Stimulated activated CD8-positive, alpha-beta memory T cell treated with anti-CD3 and anti-CD28 coated beads, Interleukin-4, amount 100 ng/mL, for 24 hours (primary cell): Measurements from ENCODE around the gene MYBPH.

Experiments
- DNase-seq: peaks from one replicate; pipeline ENCODE4 v3.0.0-alpha.2; 2020; ENCODE audit warnings: low read depth

MYBPH gene

DNA sequence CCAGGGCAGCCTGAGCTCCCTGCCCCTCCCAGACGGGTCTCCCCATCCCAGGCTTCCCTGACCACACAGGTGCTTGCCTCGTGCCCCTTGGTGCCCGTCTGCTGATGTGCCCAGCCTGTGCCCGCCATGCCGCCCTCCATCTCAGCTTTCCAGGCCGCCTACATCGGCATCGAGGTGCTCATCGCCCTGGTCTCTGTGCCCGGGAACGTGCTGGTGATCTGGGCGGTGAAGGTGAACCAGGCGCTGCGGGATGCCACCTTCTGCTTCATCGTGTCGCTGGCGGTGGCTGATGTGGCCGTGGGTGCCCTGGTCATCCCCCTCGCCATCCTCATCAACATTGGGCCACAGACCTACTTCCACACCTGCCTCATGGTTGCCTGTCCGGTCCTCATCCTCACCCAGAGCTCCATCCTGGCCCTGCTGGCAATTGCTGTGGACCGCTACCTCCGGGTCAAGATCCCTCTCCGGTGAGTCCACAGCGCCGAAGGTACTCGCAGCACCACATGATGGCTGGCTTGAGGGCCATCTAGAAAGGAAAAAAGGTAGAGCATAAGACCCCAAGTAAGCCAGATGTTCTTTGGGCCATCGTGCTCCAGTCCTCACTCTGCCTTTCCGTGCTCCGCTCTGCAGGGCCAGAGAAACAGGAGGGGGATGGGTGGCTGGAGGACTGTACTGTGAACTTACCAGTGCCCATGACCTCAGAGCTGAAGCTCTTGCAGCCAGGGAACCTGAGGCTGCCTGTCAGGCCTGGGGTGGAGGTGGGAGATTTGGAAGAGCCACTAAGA is 46.7 kb downstream of the MYBPH start:
- DNase-seq, result no peak

DNA sequence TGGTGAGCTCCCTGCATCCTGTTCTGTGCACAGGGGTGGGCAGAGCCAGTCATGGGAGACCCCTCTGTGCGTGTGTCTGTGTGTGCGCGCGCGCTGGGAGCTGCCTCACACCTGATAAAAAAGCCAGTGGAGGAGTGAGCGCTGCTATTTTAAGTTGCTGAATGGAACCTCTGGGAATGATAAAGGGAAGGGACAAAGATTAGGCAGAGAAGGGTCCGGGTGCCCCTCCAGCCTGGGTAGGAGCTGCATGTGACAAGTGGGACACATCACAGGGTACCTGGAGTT is 47.3 kb downstream of the MYBPH start:
- no peak for DNase-seq

DNA sequence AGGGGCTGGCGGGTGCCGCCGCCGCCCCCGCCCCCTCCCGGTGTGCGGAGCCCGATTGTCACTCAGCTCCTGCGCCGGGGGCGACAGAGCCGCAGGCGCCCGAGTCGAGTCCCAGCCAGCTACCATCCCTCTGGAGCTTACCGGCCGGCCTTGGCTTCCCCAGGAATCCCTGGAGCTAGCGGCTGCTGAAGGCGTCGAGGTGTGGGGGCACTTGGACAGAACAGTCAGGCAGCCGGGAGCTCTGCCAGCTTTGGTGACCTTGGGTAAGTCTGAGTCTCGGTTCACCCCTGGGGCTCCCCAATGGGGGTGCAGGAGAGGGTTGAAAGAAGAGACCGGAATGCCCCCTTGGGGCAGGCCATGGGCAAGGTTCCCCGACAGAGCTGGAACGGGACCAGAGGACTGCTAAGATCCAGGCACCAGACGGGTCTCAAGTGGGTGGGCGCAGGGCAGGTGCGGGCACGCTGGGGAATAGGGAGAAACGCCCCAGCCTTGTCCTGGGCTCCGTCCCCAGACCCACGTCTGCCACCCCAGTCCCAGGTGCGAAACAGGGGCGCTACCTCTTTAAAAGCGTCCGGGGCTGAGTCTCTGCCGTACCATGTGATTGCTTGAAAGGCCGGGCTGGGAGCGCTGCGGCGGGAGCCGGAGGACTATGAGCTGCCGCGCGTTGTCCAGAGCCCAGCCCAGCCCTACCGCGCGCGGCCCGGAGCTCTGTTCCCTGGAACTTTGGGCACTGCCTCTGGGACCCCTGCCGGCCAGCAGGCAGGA is 47.8 kb downstream of the MYBPH start, which contains the start of gene ADORA1:
TSS of gene ADORA1 (plus strand) at position 61 of the 765 bp plus-strand sequence. CDS start 1,116 bp downstream, outside the sequence.
- DNase-seq, result no peak

DNA sequence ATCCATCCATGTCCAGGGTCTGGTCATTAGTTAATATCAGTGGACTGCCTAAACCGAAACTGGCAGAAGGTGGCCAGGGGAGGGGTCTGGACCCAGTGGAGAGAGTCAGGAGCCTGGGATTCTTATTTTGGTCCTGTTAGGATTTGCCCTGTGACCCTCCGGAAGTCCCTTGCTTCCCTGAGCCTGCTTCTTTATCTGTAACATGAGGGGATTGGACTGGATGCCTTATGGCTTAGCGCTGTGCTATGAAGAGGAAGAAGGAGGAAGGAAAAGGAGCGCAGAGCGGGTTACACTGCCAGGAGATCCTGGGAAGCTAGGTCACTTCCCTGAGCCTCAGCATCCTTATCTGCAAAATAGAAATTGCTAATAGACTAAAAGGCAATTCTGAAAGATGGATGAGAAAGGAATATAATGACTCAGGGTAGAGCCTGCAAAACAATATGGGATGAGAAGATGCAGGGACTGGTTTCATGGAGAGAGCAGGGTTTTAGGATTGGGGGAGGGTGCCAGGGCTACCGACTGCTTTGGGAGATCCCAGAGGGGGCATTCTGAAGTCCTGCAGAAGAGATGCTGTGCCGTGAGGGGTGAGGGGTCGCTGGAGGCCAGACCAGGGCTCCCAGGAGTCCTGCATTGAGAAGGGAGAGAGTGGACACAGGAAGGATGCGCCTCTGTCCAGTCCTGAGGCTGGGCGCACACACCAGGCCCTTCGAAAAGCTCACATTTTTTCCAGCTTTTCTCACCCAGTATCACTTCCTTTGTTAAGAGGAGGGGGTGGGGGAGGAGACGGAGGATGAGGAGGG is 48.6 kb downstream of the MYBPH start:
- no peak for DNase-seq

DNA sequence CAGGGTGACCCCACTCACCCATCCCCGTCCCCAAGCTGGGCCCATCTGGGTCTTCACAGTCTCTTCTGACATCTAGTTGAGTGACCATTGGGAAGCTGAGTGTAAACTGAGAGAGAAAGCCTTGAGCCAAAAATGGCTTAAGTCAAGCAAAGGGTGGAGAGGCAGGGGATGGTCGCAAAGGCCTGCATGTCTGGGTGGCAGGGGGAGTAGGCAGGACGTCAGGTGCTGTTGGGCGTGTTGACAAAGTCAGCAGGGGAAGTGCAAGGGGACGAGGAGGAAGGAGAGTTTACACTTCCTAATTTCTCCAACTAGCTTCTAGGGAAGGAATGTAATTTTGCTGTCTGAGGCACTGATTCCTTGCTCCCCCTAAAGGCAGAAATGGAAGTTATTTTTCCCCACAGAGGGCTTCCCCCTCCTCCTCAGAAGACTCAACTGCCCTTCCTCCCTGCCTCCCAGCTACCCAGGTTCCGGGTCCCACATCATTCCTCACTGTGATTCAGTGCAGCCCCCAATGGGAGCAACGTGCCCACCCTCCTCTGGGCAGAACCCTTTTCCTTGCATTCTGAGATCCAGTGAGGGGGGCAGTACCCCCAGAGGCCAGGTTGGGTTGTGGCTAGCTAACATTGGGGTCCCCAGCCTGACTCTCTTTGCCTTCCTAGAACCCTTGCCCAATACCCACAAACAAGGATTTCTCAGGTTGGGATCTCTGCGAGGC is 49.3 kb downstream of the MYBPH start:
- DNase-seq, result no peak

DNA sequence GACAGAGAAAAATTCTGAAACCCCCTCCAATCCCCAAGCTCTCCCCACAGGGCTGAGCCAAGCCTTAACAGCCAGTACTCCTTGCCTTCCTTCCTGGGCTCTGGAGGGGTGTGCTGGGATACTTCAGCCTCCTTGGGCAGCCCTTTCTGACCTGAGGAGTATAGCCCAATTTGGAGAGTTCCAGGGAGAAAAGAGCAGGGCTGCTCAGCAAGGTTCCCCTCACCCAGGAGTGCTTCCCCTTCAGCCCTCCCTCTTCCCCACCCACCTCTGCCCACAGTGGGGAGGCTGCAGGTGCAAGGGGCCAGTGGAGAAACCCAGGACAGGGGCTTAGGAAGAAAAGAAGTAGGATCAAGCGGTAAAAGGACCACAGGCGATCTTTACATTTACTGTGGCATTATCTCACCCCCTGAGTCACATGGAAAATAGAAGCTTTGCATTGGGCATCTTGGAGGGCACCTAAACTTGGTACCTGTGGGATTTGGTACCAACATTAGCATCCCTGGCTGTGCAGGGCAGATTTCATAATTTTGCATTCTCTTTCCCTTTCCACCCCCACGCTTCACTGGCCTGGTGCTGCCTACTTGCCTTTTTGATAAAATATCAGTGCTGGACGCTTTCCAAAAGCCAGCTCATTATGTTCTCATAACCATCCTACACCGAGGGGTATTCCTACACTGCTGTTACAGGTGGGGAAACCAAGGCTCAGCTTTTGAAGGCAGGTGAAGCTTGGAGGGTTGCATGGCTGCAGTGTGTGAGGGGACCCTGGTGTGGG is 50.9 kb downstream of the MYBPH start:
- DNase-seq, result no peak

DNA sequence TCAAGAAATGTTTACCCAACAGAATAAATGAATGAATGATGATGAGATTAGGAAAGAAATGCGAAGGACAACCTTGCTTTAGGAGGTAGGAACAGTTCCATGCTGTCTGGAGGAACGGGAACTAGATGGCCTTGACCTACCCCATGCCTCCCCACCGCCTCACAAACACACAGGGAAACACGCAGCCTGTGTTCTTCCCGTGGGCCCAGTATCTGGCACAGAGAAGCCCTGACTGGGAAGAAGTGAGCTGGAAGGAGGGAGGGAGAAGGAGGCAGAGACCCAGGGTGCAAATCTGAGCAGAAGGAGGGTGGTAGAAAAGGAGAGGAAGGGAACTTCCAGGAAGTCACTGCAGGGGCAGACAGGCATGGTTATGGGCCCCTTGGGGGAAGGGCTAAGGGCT is 51.6 kb downstream of the MYBPH start:
- DNase-seq, result no peak

DNA sequence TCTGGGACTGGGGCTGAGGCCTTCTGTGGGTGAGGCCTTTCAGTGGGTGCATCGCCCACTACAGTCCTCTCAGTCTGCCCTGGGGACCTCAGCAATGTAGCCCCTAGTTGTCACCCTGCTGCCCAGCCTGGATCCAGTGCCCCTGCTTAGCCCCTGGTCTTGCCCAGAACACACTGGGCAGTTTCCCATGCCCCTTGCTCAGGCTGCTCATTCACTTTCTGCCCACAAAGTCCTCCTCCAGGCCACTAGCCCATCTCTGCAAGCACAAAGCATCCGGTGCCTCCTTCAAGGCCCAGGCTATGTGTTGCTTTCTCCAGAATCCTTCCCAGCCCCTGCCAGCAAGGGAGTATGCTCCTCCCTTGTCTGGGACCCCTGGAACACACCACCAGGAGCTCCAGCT is 53.5 kb downstream of the MYBPH start:
- DNase-seq, result no peak

DNA sequence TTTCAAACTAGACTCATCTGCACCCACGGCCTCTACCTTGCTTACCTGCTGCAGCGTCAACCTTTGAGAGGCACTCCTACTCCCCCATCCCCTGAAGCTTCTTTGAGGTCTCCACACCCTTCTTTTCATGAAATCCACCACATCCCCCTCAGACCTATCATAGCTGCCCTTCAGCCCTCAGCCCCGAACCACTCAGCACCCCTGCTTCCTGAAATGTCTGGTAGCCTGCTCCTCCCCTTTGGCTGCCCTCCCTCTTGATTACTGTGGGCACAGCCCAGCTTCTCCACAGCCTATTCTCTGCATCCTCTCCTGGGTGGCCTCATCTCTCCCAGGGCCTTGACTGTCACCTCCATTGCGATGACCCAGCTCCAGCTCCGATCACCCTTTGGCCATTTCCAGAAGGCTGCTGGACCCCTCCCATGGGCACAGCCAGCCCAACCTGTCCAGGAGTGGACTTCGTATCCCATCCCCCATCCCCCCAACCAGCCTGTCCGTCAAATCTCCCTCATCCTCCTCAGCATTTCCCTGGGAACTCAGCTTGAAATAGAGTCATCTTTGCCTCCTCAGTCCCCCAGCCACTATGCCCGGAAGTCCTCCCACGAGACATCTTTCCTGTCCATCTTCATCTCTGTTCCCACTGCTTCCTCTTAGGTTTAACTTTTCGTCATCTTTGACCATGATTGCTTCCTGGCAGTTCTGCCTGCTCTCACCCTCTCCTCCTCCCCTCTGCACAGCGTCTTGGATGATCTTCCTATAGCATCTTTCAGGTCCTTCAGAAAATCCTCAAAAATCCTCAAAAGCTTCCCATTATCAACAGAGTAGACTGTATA is 54.2 kb downstream of the MYBPH start:
- DNase-seq, result no peak

DNA sequence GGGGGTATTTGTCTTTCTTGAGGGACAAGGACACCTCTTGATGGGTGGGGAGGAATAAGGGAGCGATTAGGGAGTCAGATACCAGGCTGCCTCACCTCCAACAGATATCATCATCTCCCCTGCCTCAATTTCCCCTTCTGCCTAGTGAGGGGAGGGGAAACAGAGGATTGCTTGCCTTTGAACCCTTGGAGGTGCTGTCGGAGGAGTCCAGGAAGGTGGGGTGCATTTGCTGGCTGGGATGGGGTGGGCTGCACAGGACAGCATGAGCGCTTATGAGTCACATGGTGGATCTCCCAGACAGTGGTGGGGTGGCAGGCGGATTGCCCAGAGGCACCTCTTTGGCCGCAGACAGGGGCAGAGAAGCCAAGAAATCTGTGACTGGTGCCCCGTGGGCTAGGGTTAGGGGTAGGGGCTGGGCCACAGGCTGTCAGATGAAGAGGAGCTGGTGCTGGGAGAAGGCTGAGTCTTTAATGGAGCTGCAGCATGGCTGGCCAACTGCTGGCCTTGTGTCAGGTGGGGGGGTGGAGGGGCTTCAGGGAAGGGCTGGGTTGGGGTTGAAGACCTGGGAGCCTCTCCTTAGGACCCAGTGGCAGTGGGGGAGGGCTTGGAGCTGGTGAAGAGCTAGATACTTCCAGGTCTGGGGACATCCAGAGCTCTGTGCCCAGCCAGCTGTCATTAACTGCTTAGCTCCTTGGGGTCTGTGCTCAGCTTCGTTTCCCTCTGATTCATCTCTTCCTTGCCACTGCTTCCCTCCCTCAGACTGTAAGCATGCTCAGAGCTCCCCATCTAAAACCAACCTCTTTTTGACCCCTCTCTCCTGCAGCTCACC is 55.1 kb downstream of the MYBPH start:
- DNase-seq, result no peak
